Measurements from ENCODE around the gene CTSD.

CTSD gene

GRCh38 chr11:1782831-1783724 is 19.4 kb upstream of the CTSD start:
- peak; percentile 95 for DNase-seq

GRCh38 chr11:1782031-1782590 is 18.4 kb upstream of the CTSD start:
- peak; percentile 91 to 92 for DNase-seq

- DNase-seq: no peak
These were observed 17.9 kb upstream of the CTSD start for GRCh38 chr11:1781593-1781975.

- DNase-seq: peak; percentile 89 to 96
These were observed 17.2 kb upstream of the CTSD start for GRCh38 chr11:1780700-1781592.

- no peak for DNase-seq
These were observed 16.3 kb upstream of the CTSD start for GRCh38 chr11:1779806-1780699.

GRCh38 chr11:1779034-1779805 is 15.5 kb upstream of the CTSD start:
- no peak for DNase-seq

GRCh38 chr11:1778141-1778911 is 14.6 kb upstream of the CTSD start:
- peak; percentile 76 to 83 for DNase-seq

- peak; percentile 70 to 75 for DNase-seq
These were observed 14.0 kb upstream of the CTSD start for GRCh38 chr11:1777737-1778136.

- no peak for DNase-seq
These were observed 13.4 kb upstream of the CTSD start for GRCh38 chr11:1776944-1777715.

- DNase-seq: no peak
These were observed 12.7 kb upstream of the CTSD start for GRCh38 chr11:1776331-1776851.

- DNase-seq: no peak
These were observed 11.2 kb upstream of the CTSD start for GRCh38 chr11:1774886-1775285.

- no peak for DNase-seq
These were observed 10.3 kb upstream of the CTSD start for GRCh38 chr11:1773994-1774550.

GRCh38 chr11:1773131-1773993 is 9.6 kb upstream of the CTSD start:
- DNase-seq: no peak

GRCh38 chr11:1772270-1773130 is 8.8 kb upstream of the CTSD start:
- peak; percentile 91 to 94 for DNase-seq

- DNase-seq: peak; percentile 95
These were observed 8.0 kb upstream of the CTSD start for GRCh38 chr11:1771700-1772099.

- peak; percentile 47 to 67 for DNase-seq
These were observed 7.5 kb upstream of the CTSD start for GRCh38 chr11:1771273-1771672.

- peak; percentile 47 to 66 for DNase-seq
These were observed 6.8 kb upstream of the CTSD start for GRCh38 chr11:1770528-1770927.

Data from inflammatory macrophage (primary cell).